GM23248 (cell line): ENCODE data around the gene ESPN.

Experiments used
- EZH2 ChIP-seq: fragments of 200-600 bp; sonication (generic); IDR thresholded peaks from 2 replicates; pipeline ENCODE4 v1.6.1; 2018; ENCODE audit warnings: antibody characterized with exemption, mild to moderate bottlenecking; ENCODE audit not compliant: insufficient read depth, poor library complexity, severe bottlenecking
- EZH2phosphoT487 ChIP-seq: fragments of 200-600 bp; sonication (generic); IDR thresholded peaks from 2 replicates; pipeline ENCODE4 v1.6.1; 2018; ENCODE audit warnings: antibody characterized with exemption, moderate library complexity, mild to moderate bottlenecking, low read depth; ENCODE audit not compliant: insufficient read depth

DNA sequence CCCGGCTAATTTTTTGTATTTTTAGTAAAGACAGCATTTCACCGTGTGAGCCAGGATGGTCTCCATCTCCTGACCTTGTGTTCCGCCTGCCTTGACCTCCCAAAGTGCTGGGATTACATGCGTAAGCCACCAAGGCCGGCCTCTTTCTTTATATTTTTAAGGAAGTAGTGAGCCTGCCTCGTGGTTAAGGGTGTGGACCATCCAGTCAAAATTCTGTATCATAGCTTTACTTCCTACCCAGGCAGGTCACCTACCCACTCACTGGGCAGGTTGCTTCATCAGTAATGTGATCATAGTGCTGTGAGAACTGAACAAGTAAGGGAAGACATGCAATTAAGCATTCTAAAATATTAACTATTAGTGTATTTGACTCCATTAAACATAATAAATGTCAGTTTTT lies 22.9 kb upstream of the ESPN start:
- no peak for TF ChIP-seq EZH2
- TF ChIP-seq EZH2phosphoT487 = no peak
